Panc1 (cell line): Measurements from ENCODE around the gene ARMC2. TPM values are rescaled to one million over a fixed set of nuclear protein-coding genes. Genes with fewer than 3 reads are reported as not detected.

ENCODE experiments used
- ATAC-seq: fragments of 200-7000 bp; cut with Tn5 transposase; 2 replicates; pipeline ENCODE4 v1.9.1; 2020; ENCODE audit warnings: mild to moderate bottlenecking, moderate library complexity
- BruUV-seq: library from RNA; stranded (reverse); fragments of 400-500 nt; replicated peaks from 2 replicates; lab custom pipeline; 2021; lab: Mats Ljungman, UMichigan
- CTCF ChIA-PET: fragments of 300-600 bp; sonication (Branson Sonifier 250); formaldehyde crosslinking; loops from one replicate; lab custom pipeline; 2022; ENCODE audit warnings: antibody characterized with exemption; lab: Charles Lee
- POLR2A ChIA-PET: fragments of 300-600 bp; sonication (Branson Sonifier 250); formaldehyde crosslinking; loops from one replicate; lab custom pipeline; 2022; ENCODE audit warnings: antibody characterized with exemption; lab: Charles Lee
- DNase-seq: peaks from one replicate; pipeline ENCODE4 v3.0.0-alpha.2; 2010; ENCODE audit warnings: low read depth, low spot score
- H3K27ac ChIP-seq: 2 replicates; pipeline ENCODE4 v1.5.1; 2011; ENCODE audit warnings: mild to moderate bottlenecking, low read length, inconsistent platforms
- H3K27me3 ChIP-seq: fragments of 200-500 bp; sonication (Bioruptor generic); 2 replicates; pipeline ENCODE4 v1.6.0; 2014; ENCODE audit warnings: low read length, inconsistent platforms; ENCODE audit not compliant: control insufficient read depth, insufficient read depth
- H3K36me3 ChIP-seq: fragments of 200-500 bp; sonication (Bioruptor generic); 2 replicates; pipeline ENCODE4 v1.5.1; 2014; ENCODE audit warnings: inconsistent platforms, mild to moderate bottlenecking, low read length, moderate library complexity; ENCODE audit not compliant: control insufficient read depth, insufficient read depth
- H3K4me1 ChIP-seq: 2 replicates; pipeline ENCODE4 v1.5.1; 2011; ENCODE audit warnings: inconsistent platforms, mild to moderate bottlenecking, low read length, moderate library complexity; ENCODE audit not compliant: control insufficient read depth, insufficient read depth
- H3K4me3 ChIP-seq, 2 experiments: 2 replicates each; pipeline ENCODE4 v1.5.1; 2011 to 2012; ENCODE audit warnings: low read depth in 2 of 2, low read length in 2 of 2, mild to moderate bottlenecking in 2 of 2, inconsistent platforms in 1 of 2, moderate library complexity in 1 of 2
- H3K9me3 ChIP-seq: fragments of 200-500 bp; sonication (Bioruptor generic); 2 replicates; pipeline ENCODE4 v1.5.1; 2014; ENCODE audit warnings: low read depth, mild to moderate bottlenecking, inconsistent platforms, low read length, moderate library complexity; ENCODE audit not compliant: control insufficient read depth, insufficient read depth
- CTCF ChIP-seq: fragments of 450-650 bp; IDR thresholded peaks from 2 replicates; pipeline ENCODE4 v1.5.1; 2017; ENCODE audit warnings: mild to moderate bottlenecking
- POLR2AphosphoS5 ChIP-seq: IDR thresholded peaks from 2 replicates; pipeline ENCODE4 v1.6.1; 2012; ENCODE audit warnings: mild to moderate bottlenecking, low read depth, low read length, moderate library complexity
- SIN3A ChIP-seq: IDR thresholded peaks from 2 replicates; pipeline ENCODE4 v1.6.1; 2012; ENCODE audit warnings: low read depth, mild to moderate bottlenecking, low read length, moderate library complexity, borderline replicate concordance; ENCODE audit not compliant: insufficient read depth
- TCF7L2 ChIP-seq: IDR thresholded peaks from 2 replicates; pipeline ENCODE4 v1.6.1; 2011; ENCODE audit warnings: mild to moderate bottlenecking, low read depth, low read length, inconsistent platforms
- in situ Hi-C: cut with HindIII; loops from 2 replicates; pipeline ENCODE4 v1.10.0; 2016; ENCODE audit warnings: low sequenced_read_pairs, low pct_unique_long_range_greater_than_20kb
- intact Hi-C: fragments of 100-400 bp; cut with micrococcal nuclease; formaldehyde crosslinking; loops from one replicate; pipeline ENCODE4 v1.10.0; 2022; ENCODE audit not compliant: unreplicated experiment
- total RNA-seq: library from RNA; stranded (reverse); gene quantifications from one replicate; pipeline ENCODE4 v1.2.1, GENCODE V29; 2021; ENCODE audit not compliant: unreplicated experiment
- TF ChIP-seq, protein P1 (sequence below), 2 experiments: IDR thresholded peaks; 2 replicates each; pipeline ENCODE4 v1.6.1; 2011 to 2012; ENCODE audit warnings: low read depth in 2 of 2, control low read depth in 1 of 2, low read length in 1 of 2, mild to moderate bottlenecking in 1 of 2, moderate library complexity in 1 of 2; ENCODE audit not compliant: insufficient read depth in 1 of 2

ARMC2 gene
- total RNA-seq, 1 experiment from 2014 or later = 9.3 TPM

- BruUV-seq = no TSS peak
- ATAC-seq (0 out of 2 replicates have a peak, but pooled peaks have one; percentile 0), DNase-seq (no peak)
- H3K27ac ChIP-seq = peak overlapping the region; percentile 83
- intact Hi-C loops (loop anchor here (5.0 kb wide), 1 partner anchor 377 kb away; no protein-coding TSS in a partner anchor), in situ Hi-C loops (no loop called here)
- H3K4me3 ChIP-seq = peak overlapping the region; percentile 71 to 92
- ChIA-PET POLR2A (interaction anchor here (0.6 kb wide), 2 partner anchors 398 to 740 kb away, joined by 3 to 10 read pairs; no protein-coding TSS in a partner anchor), CTCF (no interaction called here)
- TF ChIP-seq SIN3A (no peak), CTCF (no peak), POLR2AphosphoS5 (no peak), TCF7L2 (no peak)
- TF ChIP-seq, protein P1, sequence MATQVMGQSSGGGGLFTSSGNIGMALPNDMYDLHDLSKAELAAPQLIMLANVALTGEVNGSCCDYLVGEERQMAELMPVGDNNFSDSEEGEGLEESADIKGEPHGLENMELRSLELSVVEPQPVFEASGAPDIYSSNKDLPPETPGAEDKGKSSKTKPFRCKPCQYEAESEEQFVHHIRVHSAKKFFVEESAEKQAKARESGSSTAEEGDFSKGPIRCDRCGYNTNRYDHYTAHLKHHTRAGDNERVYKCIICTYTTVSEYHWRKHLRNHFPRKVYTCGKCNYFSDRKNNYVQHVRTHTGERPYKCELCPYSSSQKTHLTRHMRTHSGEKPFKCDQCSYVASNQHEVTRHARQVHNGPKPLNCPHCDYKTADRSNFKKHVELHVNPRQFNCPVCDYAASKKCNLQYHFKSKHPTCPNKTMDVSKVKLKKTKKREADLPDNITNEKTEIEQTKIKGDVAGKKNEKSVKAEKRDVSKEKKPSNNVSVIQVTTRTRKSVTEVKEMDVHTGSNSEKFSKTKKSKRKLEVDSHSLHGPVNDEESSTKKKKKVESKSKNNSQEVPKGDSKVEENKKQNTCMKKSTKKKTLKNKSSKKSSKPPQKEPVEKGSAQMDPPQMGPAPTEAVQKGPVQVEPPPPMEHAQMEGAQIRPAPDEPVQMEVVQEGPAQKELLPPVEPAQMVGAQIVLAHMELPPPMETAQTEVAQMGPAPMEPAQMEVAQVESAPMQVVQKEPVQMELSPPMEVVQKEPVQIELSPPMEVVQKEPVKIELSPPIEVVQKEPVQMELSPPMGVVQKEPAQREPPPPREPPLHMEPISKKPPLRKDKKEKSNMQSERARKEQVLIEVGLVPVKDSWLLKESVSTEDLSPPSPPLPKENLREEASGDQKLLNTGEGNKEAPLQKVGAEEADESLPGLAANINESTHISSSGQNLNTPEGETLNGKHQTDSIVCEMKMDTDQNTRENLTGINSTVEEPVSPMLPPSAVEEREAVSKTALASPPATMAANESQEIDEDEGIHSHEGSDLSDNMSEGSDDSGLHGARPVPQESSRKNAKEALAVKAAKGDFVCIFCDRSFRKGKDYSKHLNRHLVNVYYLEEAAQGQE (IDR thresholded peaks at IDR 0.05; ENCODE audit: insufficient read depth in 1 of 2, low read depth in 2 of 2, low read length in 1 of 2) = no peak
- no peaks in the 10 kb centered on the region for H3K36me3 ChIP-seq
- H3K4me1 ChIP-seq = peaks cover 15% of the 10 kb centered on the region
- H3K9me3 ChIP-seq = no peaks in the 10 kb centered on the region
- no peaks in the 10 kb centered on the region for H3K27me3 ChIP-seq
Measured at GRCh38 chr6:109009962-109010704, 161.9 kb downstream of the ARMC2 start.

- no peak overlapping the region for H3K27ac ChIP-seq
- H3K4me3 ChIP-seq = no peak overlapping the region
- ChIA-PET CTCF (no interaction called here), POLR2A (no interaction called here)
- DNase-seq (no peak), ATAC-seq (no peak)
- no peak for TF ChIP-seq POLR2AphosphoS5
- TF ChIP-seq, protein P1 (IDR thresholded peaks at IDR 0.05; ENCODE audit: insufficient read depth in 1 of 2, low read depth in 2 of 2, low read length in 1 of 2) = no peak
- TF ChIP-seq SIN3A = no peak
- TF ChIP-seq TCF7L2 = no peak
- no peak for TF ChIP-seq CTCF
- H3K9me3 ChIP-seq = no peaks in the 10 kb centered on the region
- in situ Hi-C loops = no loop called here
- BruUV-seq = no TSS peak
- peaks cover 15% of the 10 kb centered on the region for H3K4me1 ChIP-seq
- H3K36me3 ChIP-seq = no peaks in the 10 kb centered on the region
- intact Hi-C loops = no loop called here
- no peaks in the 10 kb centered on the region for H3K27me3 ChIP-seq
Measured at GRCh38 chr6:109010705-109011102, 162.5 kb downstream of the ARMC2 start.
